Measurements from ENCODE around the gene TMEM178B.
"Not testable (repeated sequence)": the region's sequence is repeated elsewhere in the genome, so short reads cannot be mapped to it uniquely, and the experiment has no call there.

DNA sequence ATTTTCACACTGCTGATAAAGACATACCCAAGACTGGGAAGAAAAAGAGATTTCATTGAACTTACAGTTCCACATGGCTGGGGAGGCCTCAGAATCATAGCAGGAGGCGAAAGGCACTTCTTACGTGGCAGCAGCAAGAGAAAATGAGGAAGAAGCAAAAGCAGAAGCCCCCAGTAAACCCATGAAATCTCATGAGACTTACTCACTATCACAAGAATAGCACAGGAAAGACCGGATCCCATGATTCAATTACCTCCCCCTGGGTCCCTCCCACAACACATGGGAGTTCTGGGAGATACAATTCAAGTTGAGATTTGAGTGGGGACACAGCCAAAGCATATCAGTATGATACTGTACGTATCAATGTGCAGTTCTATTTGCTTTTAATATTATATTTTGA lies 121.9 kb downstream of the TMEM178B start:
- TF ChIP-seq, protein P1, sequence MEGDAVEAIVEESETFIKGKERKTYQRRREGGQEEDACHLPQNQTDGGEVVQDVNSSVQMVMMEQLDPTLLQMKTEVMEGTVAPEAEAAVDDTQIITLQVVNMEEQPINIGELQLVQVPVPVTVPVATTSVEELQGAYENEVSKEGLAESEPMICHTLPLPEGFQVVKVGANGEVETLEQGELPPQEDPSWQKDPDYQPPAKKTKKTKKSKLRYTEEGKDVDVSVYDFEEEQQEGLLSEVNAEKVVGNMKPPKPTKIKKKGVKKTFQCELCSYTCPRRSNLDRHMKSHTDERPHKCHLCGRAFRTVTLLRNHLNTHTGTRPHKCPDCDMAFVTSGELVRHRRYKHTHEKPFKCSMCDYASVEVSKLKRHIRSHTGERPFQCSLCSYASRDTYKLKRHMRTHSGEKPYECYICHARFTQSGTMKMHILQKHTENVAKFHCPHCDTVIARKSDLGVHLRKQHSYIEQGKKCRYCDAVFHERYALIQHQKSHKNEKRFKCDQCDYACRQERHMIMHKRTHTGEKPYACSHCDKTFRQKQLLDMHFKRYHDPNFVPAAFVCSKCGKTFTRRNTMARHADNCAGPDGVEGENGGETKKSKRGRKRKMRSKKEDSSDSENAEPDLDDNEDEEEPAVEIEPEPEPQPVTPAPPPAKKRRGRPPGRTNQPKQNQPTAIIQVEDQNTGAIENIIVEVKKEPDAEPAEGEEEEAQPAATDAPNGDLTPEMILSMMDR (conservative IDR thresholded peaks at IDR 0.05; ENCODE audit: low read depth, low read length), result not testable (repeated sequence)
- TF ChIP-seq SMC3, CEBPB, POLR2A (IDR thresholded peaks at IDR 0.05; ENCODE audit: low read depth, low read length): not testable (repeated sequence)

Data from IMR-90 (cell line).